Stomach (tissue), 4 donors: Measurements from ENCODE around the gene OLIG3.

ENCODE experiments used
- CTCF ChIP-seq, 7 experiments: fragments of 450-650 bp in 4 of 7; fragments of 200-600 bp in 3 of 7; sonication (generic) in 3 of 7; IDR thresholded peaks; one replicate each; pipeline ENCODE4 v1.5.1; 2016 to 2019; ENCODE audit warnings: antibody characterized with exemption in 7 of 7, control low read depth in 2 of 7, mild to moderate bottlenecking in 1 of 7
- EP300 ChIP-seq: sonication (generic); formaldehyde crosslinking; IDR thresholded peaks from one replicate; pipeline ENCODE4 v1.6.1; 2017; ENCODE audit warnings: antibody characterized with exemption
- POLR2A ChIP-seq, 4 donors: fragments of 450-650 bp; IDR thresholded peaks; one replicate each; pipeline ENCODE4 v1.6.1; 2016; ENCODE audit warnings: antibody characterized with exemption in 4 of 4, control low read depth in 2 of 4, mild to moderate bottlenecking in 1 of 4, moderate library complexity in 1 of 4

- TF ChIP-seq POLR2A (IDR thresholded peaks at IDR 0.05) (no peak), CTCF (IDR thresholded peaks at IDR 0.05) (no peak), EP300 (no peak)
These were observed 26.3 kb upstream of the OLIG3 start for GRCh38 chr6:137520520-137520919.
